GM19193 (cell line): ENCODE data around the gene CELF4.

Experiments used
- POLR2A ChIP-seq: IDR thresholded peaks from 4 replicates; pipeline ENCODE4 v1.6.1; 2011; ENCODE audit not compliant: insufficient read depth, insufficient read length; ENCODE audit errors: extremely low read depth

The CELF4 gene

GRCh38 chr18:37483984-37484819 is 81.4 kb downstream of the CELF4 start:
- TF ChIP-seq POLR2A = no peak

GRCh38 chr18:37483221-37483971 is 82.2 kb downstream of the CELF4 start:
- TF ChIP-seq POLR2A = no peak

- TF ChIP-seq POLR2A = no peak
Observed at GRCh38 chr18:37482433-37482832, 83.2 kb downstream of the CELF4 start.

- TF ChIP-seq POLR2A = no peak
Observed at GRCh38 chr18:37482002-37482401, 83.6 kb downstream of the CELF4 start.

- no peak for TF ChIP-seq POLR2A
Observed at GRCh38 chr18:37481491-37481890, 84.1 kb downstream of the CELF4 start.

- no peak for TF ChIP-seq POLR2A
Observed at GRCh38 chr18:37481072-37481471, 84.5 kb downstream of the CELF4 start.

GRCh38 chr18:37476611-37477295 is 88.8 kb downstream of the CELF4 start:
- no peak for TF ChIP-seq POLR2A

- no peak for TF ChIP-seq POLR2A
Observed at GRCh38 chr18:37476182-37476581, 89.4 kb downstream of the CELF4 start.

- TF ChIP-seq POLR2A = no peak
Observed at GRCh38 chr18:37473195-37473840, 92.3 kb downstream of the CELF4 start.

- TF ChIP-seq POLR2A = no peak
Observed at GRCh38 chr18:37471637-37472036, 94.0 kb downstream of the CELF4 start.

- no peak for TF ChIP-seq POLR2A
Observed at GRCh38 chr18:37470986-37471385, 94.6 kb downstream of the CELF4 start.

GRCh38 chr18:37467002-37467662 is 98.5 kb downstream of the CELF4 start:
- TF ChIP-seq POLR2A = no peak

- no peak for TF ChIP-seq POLR2A
Observed at GRCh38 chr18:37465958-37466357, 99.6 kb downstream of the CELF4 start.

- no peak for TF ChIP-seq POLR2A
Observed at GRCh38 chr18:37464257-37464656, 101.3 kb downstream of the CELF4 start.
